Measurements from ENCODE around the gene BBIP1. TPM values are rescaled to one million over a fixed set of nuclear protein-coding genes. Genes with fewer than 3 reads are reported as not detected.

Gene BBIP1
- total RNA-seq, 4 donors from 2014 or later, result 7.8 to 16.8 (median 12.4) TPM

DNA sequence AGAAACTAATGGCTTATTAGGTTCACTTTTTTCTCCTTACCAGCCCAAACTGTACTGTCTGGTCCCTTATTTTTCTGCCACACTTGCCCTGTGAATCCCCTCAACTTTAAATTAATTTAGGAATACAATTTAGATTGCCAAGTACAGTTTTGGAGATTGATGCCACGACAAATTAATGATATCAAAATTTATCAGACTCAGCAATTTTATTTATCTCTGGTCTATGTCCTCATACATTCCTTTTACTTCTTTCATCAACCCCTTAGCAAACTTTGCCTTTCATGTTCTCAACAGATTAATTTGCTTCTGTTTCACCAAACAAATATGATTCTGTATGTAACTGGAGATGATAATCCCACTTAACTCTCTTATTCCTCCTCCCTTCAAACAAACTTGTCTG lies 38.6 kb upstream of the BBIP1 start:
- H3K4me3 ChIP-seq, result no peak overlapping the region
- no peak for DNase-seq
- H3K36me3 ChIP-seq, result peaks cover 0 to 6% (median 0%) of the 10 kb centered on the region in 3 donors
- intact Hi-C loops (cut with DNase I), result no loop called here
- 56 to 62% methylated on average over 1 of the region's 1 CpG for WGBS, 2 donors
- H3K27me3 ChIP-seq, result no peaks in the 10 kb centered on the region
- H3K9me3 ChIP-seq, result no peaks in the 10 kb centered on the region
- H3K4me1 ChIP-seq, result peaks cover 0 to 26% (median 5%) of the 10 kb centered on the region in 3 donors
- no peak overlapping the region for H3K27ac ChIP-seq
- no peak for TF ChIP-seq POLR2A (IDR thresholded peaks at IDR 0.05)
- TF ChIP-seq, protein P1, sequence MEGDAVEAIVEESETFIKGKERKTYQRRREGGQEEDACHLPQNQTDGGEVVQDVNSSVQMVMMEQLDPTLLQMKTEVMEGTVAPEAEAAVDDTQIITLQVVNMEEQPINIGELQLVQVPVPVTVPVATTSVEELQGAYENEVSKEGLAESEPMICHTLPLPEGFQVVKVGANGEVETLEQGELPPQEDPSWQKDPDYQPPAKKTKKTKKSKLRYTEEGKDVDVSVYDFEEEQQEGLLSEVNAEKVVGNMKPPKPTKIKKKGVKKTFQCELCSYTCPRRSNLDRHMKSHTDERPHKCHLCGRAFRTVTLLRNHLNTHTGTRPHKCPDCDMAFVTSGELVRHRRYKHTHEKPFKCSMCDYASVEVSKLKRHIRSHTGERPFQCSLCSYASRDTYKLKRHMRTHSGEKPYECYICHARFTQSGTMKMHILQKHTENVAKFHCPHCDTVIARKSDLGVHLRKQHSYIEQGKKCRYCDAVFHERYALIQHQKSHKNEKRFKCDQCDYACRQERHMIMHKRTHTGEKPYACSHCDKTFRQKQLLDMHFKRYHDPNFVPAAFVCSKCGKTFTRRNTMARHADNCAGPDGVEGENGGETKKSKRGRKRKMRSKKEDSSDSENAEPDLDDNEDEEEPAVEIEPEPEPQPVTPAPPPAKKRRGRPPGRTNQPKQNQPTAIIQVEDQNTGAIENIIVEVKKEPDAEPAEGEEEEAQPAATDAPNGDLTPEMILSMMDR (IDR thresholded peaks at IDR 0.05), result no peak

DNA sequence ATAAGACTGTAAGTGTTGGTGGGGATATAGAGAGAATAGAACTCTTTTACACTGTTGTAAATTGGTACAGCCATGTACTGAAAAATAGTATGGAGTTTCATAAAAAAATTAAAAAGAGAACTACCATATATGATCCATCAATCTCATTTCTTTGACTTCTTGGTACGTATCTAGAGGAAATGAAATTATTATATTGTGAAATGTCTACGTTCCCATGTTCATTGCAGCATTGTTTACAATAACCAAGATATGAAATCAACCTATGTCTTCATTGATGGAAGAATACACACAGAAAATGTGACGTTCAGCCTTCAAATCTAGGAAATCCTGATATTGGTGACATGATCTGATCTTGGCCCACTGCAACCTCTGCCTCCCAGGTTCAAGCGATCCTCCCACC lies 32.4 kb upstream of the BBIP1 start:
- Histone ChIP-seq H3K36me3 (peaks cover 0 to 13% (median 0%) of the 10 kb centered on the region in 3 donors), H3K4me3 (no peak overlapping the region), H3K27ac (no peak overlapping the region), H3K27me3 (no peaks in the 10 kb centered on the region), H3K4me1 (no peaks in the 10 kb centered on the region), H3K9me3 (no peaks in the 10 kb centered on the region)
- no peak for DNase-seq
- WGBS, 2 donors, result 86 to 89% methylated on average over 4 of the region's 4 CpGs
- intact Hi-C loops (cut with DNase I), result no loop called here
- no peak for TF ChIP-seq POLR2A (IDR thresholded peaks at IDR 0.05)
- TF ChIP-seq, protein P1 (IDR thresholded peaks at IDR 0.05), result no peak

DNA sequence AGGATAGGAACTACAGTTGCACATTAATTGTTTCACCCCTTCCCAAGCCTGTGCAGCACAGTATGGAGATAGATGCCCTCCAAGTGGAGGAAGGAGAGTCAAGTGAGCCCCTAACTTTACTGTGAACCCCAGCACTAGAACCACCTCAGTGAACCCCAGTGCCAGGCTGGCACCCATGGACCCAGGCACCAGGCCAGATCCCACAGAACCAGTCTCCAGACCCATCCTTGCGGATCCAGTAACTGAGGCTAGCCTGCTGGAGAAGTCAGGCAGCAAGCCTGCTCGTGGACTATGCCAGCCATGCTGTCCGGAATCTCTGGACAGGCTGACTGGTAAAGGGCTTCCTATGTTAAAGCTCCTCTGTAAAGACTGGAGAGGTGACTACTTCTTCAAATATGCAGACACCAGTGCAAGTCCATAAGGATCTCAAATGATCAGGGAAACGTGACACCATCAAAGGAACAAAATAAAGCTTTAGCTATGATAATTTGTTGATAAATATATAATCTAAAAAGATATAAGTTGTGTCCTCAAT lies 28.1 kb upstream of the BBIP1 start:
- WGBS, 2 donors, result 64 to 93% methylated on average over 1 to 3 of the region's 4 CpGs
- intact Hi-C loops (cut with DNase I), result no loop called here
- H3K27ac ChIP-seq, result no peak overlapping the region
- peaks cover 0 to 22% (median 9%) of the 10 kb centered on the region in 3 donors for H3K4me1 ChIP-seq
- no peak for DNase-seq
- no peaks in the 10 kb centered on the region for H3K9me3 ChIP-seq
- H3K27me3 ChIP-seq, result no peaks in the 10 kb centered on the region
- H3K36me3 ChIP-seq, result peaks cover 0 to 6% (median 0%) of the 10 kb centered on the region in 3 donors
- TF ChIP-seq, protein P1 (IDR thresholded peaks at IDR 0.05), result no peak
- TF ChIP-seq POLR2A (IDR thresholded peaks at IDR 0.05), result no peak
- no peak overlapping the region for H3K4me3 ChIP-seq

DNA sequence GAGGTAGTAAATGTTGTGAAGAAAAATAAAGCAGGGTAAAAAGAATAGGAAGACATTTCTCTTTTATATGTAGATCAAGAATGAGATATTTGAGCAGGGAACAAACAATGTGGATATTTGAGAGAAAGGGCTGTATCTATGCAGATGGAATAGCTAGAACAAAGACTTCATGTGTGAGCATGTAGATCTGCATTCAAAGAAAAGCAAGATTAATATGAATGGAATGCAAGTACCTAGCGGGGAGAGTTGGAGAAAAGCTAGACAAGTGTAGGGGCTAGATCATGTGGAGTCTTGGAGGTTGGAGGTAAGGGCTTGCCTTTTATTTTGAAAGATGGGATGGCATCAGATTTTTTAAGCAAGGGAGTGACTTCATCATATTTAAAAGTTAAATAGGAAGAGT lies 27.5 kb upstream of the BBIP1 start:
- 48 to 58% methylated on average over 1 of the region's 1 CpG for WGBS, 2 donors
- TF ChIP-seq POLR2A (IDR thresholded peaks at IDR 0.05), result no peak
- TF ChIP-seq, protein P1 (IDR thresholded peaks at IDR 0.05), result no peak
- H3K27me3 ChIP-seq, result no peaks in the 10 kb centered on the region

DNA sequence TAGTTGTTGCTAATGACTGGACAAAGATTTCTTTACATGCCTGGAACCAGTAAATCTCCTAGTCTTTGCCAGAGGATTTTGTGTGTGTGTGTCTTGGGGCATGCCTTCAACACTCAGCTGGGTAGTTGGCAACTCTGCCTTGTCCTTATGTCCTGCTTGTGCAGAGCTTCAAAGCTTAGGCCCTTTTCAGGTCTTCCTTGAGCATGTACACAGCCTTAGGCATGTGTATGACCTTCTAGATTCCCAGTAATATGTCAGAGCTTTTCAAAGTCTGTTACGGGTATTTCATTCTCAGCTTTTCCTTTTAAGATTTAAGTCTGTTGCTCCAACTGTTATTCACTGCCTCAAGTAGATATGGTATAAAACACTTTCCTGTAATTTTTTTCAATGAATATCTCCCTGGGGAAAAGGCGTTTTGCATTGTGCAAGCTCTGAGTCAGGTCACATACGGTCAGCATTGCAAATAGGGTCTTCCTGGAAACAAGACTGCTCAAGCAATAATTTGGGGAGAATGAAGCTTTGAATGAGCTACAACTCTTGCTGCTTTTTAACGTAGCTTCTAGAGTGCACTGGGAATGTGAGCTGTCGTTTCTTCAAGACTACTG lies 25.9 kb upstream of the BBIP1 start:
- Histone ChIP-seq H3K36me3 (peaks cover 0 to 13% (median 0%) of the 10 kb centered on the region in 3 donors), H3K4me3 (no peak overlapping the region), H3K27me3 (no peaks in the 10 kb centered on the region), H3K9me3 (no peaks in the 10 kb centered on the region), H3K4me1 (peaks cover 0 to 22% (median 9%) of the 10 kb centered on the region in 3 donors), H3K27ac (no peak overlapping the region)
- TF ChIP-seq POLR2A (IDR thresholded peaks at IDR 0.05), result no peak
- TF ChIP-seq, protein P1 (IDR thresholded peaks at IDR 0.05), result no peak
- WGBS, 2 donors, result 53 to 56% methylated on average over 5 of the region's 5 CpGs
- intact Hi-C loops (cut with DNase I), result no loop called here
- no peak for DNase-seq

More for the DNA sequence above, 27.5 kb upstream of the BBIP1 start:
- Histone ChIP-seq H3K4me3 (no peak overlapping the region), H3K36me3 (peaks cover 0 to 6% (median 0%) of the 10 kb centered on the region in 3 donors), H3K27ac (no peak overlapping the region), H3K4me1 (peaks cover 0 to 22% (median 9%) of the 10 kb centered on the region in 3 donors), H3K9me3 (no peaks in the 10 kb centered on the region)
- intact Hi-C loops (cut with DNase I), result no loop called here
- DNase-seq, result no peak

All from esophagus squamous epithelium (tissue), 5 donors.